Ishikawa (cell line): Measurements from ENCODE around the gene TMEM181.

Experiments
- RAD21 ChIP-seq: IDR thresholded peaks from 2 replicates; pipeline ENCODE4 v1.6.1; 2012; ENCODE audit warnings: low read depth
- TAF1 ChIP-seq: IDR thresholded peaks from 2 replicates; pipeline ENCODE4 v1.6.1; 2012; ENCODE audit warnings: low read depth, mild to moderate bottlenecking
- TCF12 ChIP-seq: IDR thresholded peaks from 2 replicates; pipeline ENCODE4 v1.6.1; 2012; ENCODE audit warnings: low read depth
- ZBTB7A ChIP-seq: IDR thresholded peaks from 2 replicates; pipeline ENCODE4 v1.6.1; 2012; ENCODE audit warnings: low read depth
- TF ChIP-seq, protein P1 (sequence below): IDR thresholded peaks from 2 replicates; pipeline ENCODE4 v1.6.1; 2012

DNA sequence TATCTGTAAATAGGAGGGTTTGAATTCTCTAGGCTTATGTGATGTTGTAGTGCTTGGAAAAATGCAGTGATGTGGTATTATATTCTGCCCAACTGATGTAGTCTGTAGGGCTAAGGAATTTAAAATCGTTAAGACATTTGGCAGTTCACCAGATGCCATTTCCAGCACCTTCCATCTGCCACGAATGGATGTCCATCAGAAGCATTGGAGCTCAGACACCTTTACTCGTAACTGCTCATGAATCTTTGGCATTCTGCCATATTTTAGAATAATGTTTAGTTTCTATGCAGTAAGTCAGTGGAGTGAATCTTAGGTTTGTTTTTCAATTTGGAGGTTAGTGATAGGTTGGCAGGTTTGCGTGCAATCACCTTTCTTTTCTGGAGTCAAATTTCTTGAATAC is 87.6 kb downstream of the TMEM181 start:
- no peak for TF ChIP-seq TAF1
- TF ChIP-seq TCF12: no peak
- TF ChIP-seq RAD21: no peak
- TF ChIP-seq, protein P1, sequence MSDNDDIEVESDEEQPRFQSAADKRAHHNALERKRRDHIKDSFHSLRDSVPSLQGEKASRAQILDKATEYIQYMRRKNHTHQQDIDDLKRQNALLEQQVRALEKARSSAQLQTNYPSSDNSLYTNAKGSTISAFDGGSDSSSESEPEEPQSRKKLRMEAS: no peak
- TF ChIP-seq ZBTB7A: no peak
